ENCODE results near the gene RPTOR.

The RPTOR gene

GRCh38 chr17:80751946-80752581, 207.4 kb downstream of the RPTOR start:
- H3K4me1 ChIP-seq (ENCODE audit: insufficient read depth, low read length) = peaks cover 16% of the 10 kb centered on the region
- peak overlapping the region; percentile 36; the same call in 1 of the 2 replicates for H3K9ac ChIP-seq (ENCODE audit: low read depth, low read length)
- H3K27ac ChIP-seq (ENCODE audit: low read depth, low read length) = peak overlapping the region; percentile 76; the same call in 1 of the 2 replicates
- no peaks in the 10 kb centered on the region for H3K27me3 ChIP-seq (ENCODE audit: insufficient read depth, low read length)
- no peaks in the 10 kb centered on the region for H3K36me3 ChIP-seq (ENCODE audit: insufficient read depth, low read length)
- WGBS = 63% methylated on average over 6 of the region's 6 CpGs
- H3K9me3 ChIP-seq (ENCODE audit: insufficient read depth, low read depth, low read length) = no peaks in the 10 kb centered on the region
- H3K4me3 ChIP-seq (ENCODE audit: low read length) = no peak overlapping the region

- no peak overlapping the region for H3K9ac ChIP-seq (ENCODE audit: low read depth, low read length)
- H3K36me3 ChIP-seq (ENCODE audit: insufficient read depth, low read length) = no peaks in the 10 kb centered on the region
- no peaks in the 10 kb centered on the region for H3K27me3 ChIP-seq (ENCODE audit: insufficient read depth, low read length)
- H3K4me1 ChIP-seq (ENCODE audit: insufficient read depth, low read length) = peaks cover 16% of the 10 kb centered on the region
- no peaks in the 10 kb centered on the region for H3K9me3 ChIP-seq (ENCODE audit: insufficient read depth, low read depth, low read length)
- whole genome bisulfite sequencing = 94% methylated on average over 17 of the region's 17 CpGs
- no peak overlapping the region for H3K4me3 ChIP-seq (ENCODE audit: low read length)
- H3K27ac ChIP-seq (ENCODE audit: low read depth, low read length) = no peak overlapping the region
Observed at GRCh38 chr17:80753685-80754345, 209.2 kb downstream of the RPTOR start.

GRCh38 chr17:80754846-80755245, 210.2 kb downstream of the RPTOR start:
- 86% methylated on average over 9 of the region's 9 CpGs for WGBS
- Histone ChIP-seq H3K27ac (ENCODE audit: low read depth, low read length) (no peak overlapping the region), H3K36me3 (ENCODE audit: insufficient read depth, low read length) (no peaks in the 10 kb centered on the region), H3K27me3 (ENCODE audit: insufficient read depth, low read length) (no peaks in the 10 kb centered on the region), H3K9me3 (ENCODE audit: insufficient read depth, low read depth, low read length) (no peaks in the 10 kb centered on the region), H3K4me1 (ENCODE audit: insufficient read depth, low read length) (peaks cover 16% of the 10 kb centered on the region), H3K9ac (ENCODE audit: low read depth, low read length) (no peak overlapping the region), H3K4me3 (ENCODE audit: low read length) (no peak overlapping the region)

- H3K27me3 ChIP-seq (ENCODE audit: insufficient read depth, low read length) = no peaks in the 10 kb centered on the region
- no peaks in the 10 kb centered on the region for H3K9me3 ChIP-seq (ENCODE audit: insufficient read depth, low read depth, low read length)
- no peak overlapping the region for H3K9ac ChIP-seq (ENCODE audit: low read depth, low read length)
- no peaks in the 10 kb centered on the region for H3K36me3 ChIP-seq (ENCODE audit: insufficient read depth, low read length)
- H3K4me1 ChIP-seq (ENCODE audit: insufficient read depth, low read length) = peaks cover 16% of the 10 kb centered on the region
- 96% methylated on average over 5 of the region's 5 CpGs for WGBS
- H3K27ac ChIP-seq (ENCODE audit: low read depth, low read length) = no peak overlapping the region
- no peak overlapping the region for H3K4me3 ChIP-seq (ENCODE audit: low read length)
Observed at GRCh38 chr17:80755650-80756405, 211.2 kb downstream of the RPTOR start.

- no peaks in the 10 kb centered on the region for H3K27me3 ChIP-seq (ENCODE audit: insufficient read depth, low read length)
- H3K9me3 ChIP-seq (ENCODE audit: insufficient read depth, low read depth, low read length) = no peaks in the 10 kb centered on the region
- 94% methylated on average over 18 of the region's 18 CpGs for whole genome bisulfite sequencing
- H3K27ac ChIP-seq (ENCODE audit: low read depth, low read length) = no peak overlapping the region
- H3K4me3 ChIP-seq (ENCODE audit: low read length) = no peak overlapping the region
- H3K36me3 ChIP-seq (ENCODE audit: insufficient read depth, low read length) = no peaks in the 10 kb centered on the region
- no peaks in the 10 kb centered on the region for H3K4me1 ChIP-seq (ENCODE audit: insufficient read depth, low read length)
- H3K9ac ChIP-seq (ENCODE audit: low read depth, low read length) = no peak overlapping the region
Observed at GRCh38 chr17:80758481-80759376, 214.1 kb downstream of the RPTOR start.

- H3K4me1 ChIP-seq (ENCODE audit: insufficient read depth, low read length) = no peaks in the 10 kb centered on the region
- 100% methylated on average over 2 of the region's 2 CpGs for WGBS
- no peaks in the 10 kb centered on the region for H3K9me3 ChIP-seq (ENCODE audit: insufficient read depth, low read depth, low read length)
- H3K27ac ChIP-seq (ENCODE audit: low read depth, low read length) = no peak overlapping the region
- H3K4me3 ChIP-seq (ENCODE audit: low read length) = no peak overlapping the region
- no peak overlapping the region for H3K9ac ChIP-seq (ENCODE audit: low read depth, low read length)
- H3K27me3 ChIP-seq (ENCODE audit: insufficient read depth, low read length) = no peaks in the 10 kb centered on the region
- H3K36me3 ChIP-seq (ENCODE audit: insufficient read depth, low read length) = no peaks in the 10 kb centered on the region
Observed at GRCh38 chr17:80759377-80759673, 214.7 kb downstream of the RPTOR start.

- no peak overlapping the region for H3K4me3 ChIP-seq (ENCODE audit: low read length)
- 78% methylated on average over 12 of the region's 12 CpGs for WGBS
Observed at GRCh38 chr17:80760511-80760911, 215.9 kb downstream of the RPTOR start.

GRCh38 chr17:80761110-80761871, 216.7 kb downstream of the RPTOR start:
- no peak overlapping the region for H3K9ac ChIP-seq (ENCODE audit: low read depth, low read length)
- H3K36me3 ChIP-seq (ENCODE audit: insufficient read depth, low read length) = no peaks in the 10 kb centered on the region
- H3K27ac ChIP-seq (ENCODE audit: low read depth, low read length) = no peak overlapping the region
- no peaks in the 10 kb centered on the region for H3K9me3 ChIP-seq (ENCODE audit: insufficient read depth, low read depth, low read length)
- H3K4me3 ChIP-seq (ENCODE audit: low read length) = no peak overlapping the region
- no peaks in the 10 kb centered on the region for H3K27me3 ChIP-seq (ENCODE audit: insufficient read depth, low read length)
- WGBS = 94% methylated on average over 15 of the region's 17 CpGs
- no peaks in the 10 kb centered on the region for H3K4me1 ChIP-seq (ENCODE audit: insufficient read depth, low read length)

More at GRCh38 chr17:80760511-80760911, 215.9 kb downstream of the RPTOR start:
- H3K4me1 ChIP-seq (ENCODE audit: insufficient read depth, low read length) = no peaks in the 10 kb centered on the region
- H3K27me3 ChIP-seq (ENCODE audit: insufficient read depth, low read length) = no peaks in the 10 kb centered on the region
- H3K9me3 ChIP-seq (ENCODE audit: insufficient read depth, low read depth, low read length) = no peaks in the 10 kb centered on the region
- H3K9ac ChIP-seq (ENCODE audit: low read depth, low read length) = no peak overlapping the region
- H3K36me3 ChIP-seq (ENCODE audit: insufficient read depth, low read length) = no peaks in the 10 kb centered on the region
- H3K27ac ChIP-seq (ENCODE audit: low read depth, low read length) = no peak overlapping the region

- 92% methylated on average over 11 of the region's 11 CpGs for WGBS
- Histone ChIP-seq H3K4me3 (ENCODE audit: low read length) (no peak overlapping the region), H3K27ac (ENCODE audit: low read depth, low read length) (no peak overlapping the region), H3K4me1 (ENCODE audit: insufficient read depth, low read length) (no peaks in the 10 kb centered on the region), H3K36me3 (ENCODE audit: insufficient read depth, low read length) (no peaks in the 10 kb centered on the region), H3K9ac (ENCODE audit: low read depth, low read length) (no peak overlapping the region), H3K9me3 (ENCODE audit: insufficient read depth, low read depth, low read length) (no peaks in the 10 kb centered on the region), H3K27me3 (ENCODE audit: insufficient read depth, low read length) (no peaks in the 10 kb centered on the region)
Observed at GRCh38 chr17:80762076-80762475, 217.4 kb downstream of the RPTOR start.

- no peak overlapping the region for H3K9ac ChIP-seq (ENCODE audit: low read depth, low read length)
- 89% methylated on average over 15 of the region's 15 CpGs for WGBS
- no peaks in the 10 kb centered on the region for H3K9me3 ChIP-seq (ENCODE audit: insufficient read depth, low read depth, low read length)
- H3K36me3 ChIP-seq (ENCODE audit: insufficient read depth, low read length) = no peaks in the 10 kb centered on the region
- no peaks in the 10 kb centered on the region for H3K27me3 ChIP-seq (ENCODE audit: insufficient read depth, low read length)
- H3K4me1 ChIP-seq (ENCODE audit: insufficient read depth, low read length) = no peaks in the 10 kb centered on the region
- no peak overlapping the region for H3K4me3 ChIP-seq (ENCODE audit: low read length)
- H3K27ac ChIP-seq (ENCODE audit: low read depth, low read length) = no peak overlapping the region
Observed at GRCh38 chr17:80763293-80763867, 218.7 kb downstream of the RPTOR start.
